Naive thymus-derived CD4-positive, alpha-beta T cell (primary cell): ENCODE results near the gene KCNMB2. TPM values are rescaled to one million over a fixed set of nuclear protein-coding genes. Genes with fewer than 3 reads are reported as not detected.

Experiments
- ATAC-seq: fragments of 150-1000 bp; cut with Tn5 transposase; 2 replicates; pipeline ENCODE4 v1.10.0; 2021; ENCODE audit warnings: mild to moderate bottlenecking, moderate library complexity
- CTCF ChIA-PET: fragments of 350-600 bp; sonication (Branson Sonifier 250); formaldehyde crosslinking; loops from one replicate; lab custom pipeline; 2021; ENCODE audit warnings: antibody characterized with exemption; lab: Charles Lee
- POLR2A ChIA-PET: fragments of 350-600 bp; sonication (Branson Sonifier 250); formaldehyde crosslinking; loops from one replicate; lab custom pipeline; 2021; ENCODE audit warnings: antibody characterized with exemption, inconsistent platforms; lab: Charles Lee
- DNase-seq, 9 donors: peaks; one replicate each; pipeline versions ENCODE4 v3.0.0 to v3.0.0-alpha.2; 2020 to 2022; ENCODE audit warnings: mixed read lengths in 1 of 9
- H3K27ac ChIP-seq: one replicate; pipeline ENCODE4 v1.7.0; 2013; ENCODE audit warnings: mild to moderate bottlenecking, low read depth, low read length, moderate library complexity
- H3K27me3 ChIP-seq, 2 donors: one replicate each; pipeline ENCODE4 v1.7.0; 2013; ENCODE audit warnings: low read length in 2 of 2, mild to moderate bottlenecking in 2 of 2, moderate library complexity in 2 of 2; ENCODE audit not compliant: control insufficient read depth in 2 of 2, insufficient read depth in 2 of 2
- H3K36me3 ChIP-seq, 3 experiments: 1 replicate in 2 of 3; 2 replicates in 1 of 3; pipeline ENCODE4 v1.7.0; 2013; ENCODE audit warnings: low read length in 3 of 3, mild to moderate bottlenecking in 3 of 3, moderate library complexity in 1 of 3; ENCODE audit not compliant: insufficient read depth in 3 of 3, control insufficient read depth in 2 of 3
- H3K4me1 ChIP-seq, 2 donors: one replicate each; pipeline ENCODE4 v1.7.0; 2013; ENCODE audit warnings: low read length in 2 of 2, mild to moderate bottlenecking in 2 of 2, moderate library complexity in 1 of 2; ENCODE audit not compliant: control insufficient read depth in 2 of 2, insufficient read depth in 2 of 2
- H3K4me3 ChIP-seq: 2 replicates; pipeline ENCODE4 v1.7.0; 2013; ENCODE audit warnings: mild to moderate bottlenecking, low read length
- H3K9me3 ChIP-seq, 3 experiments: 1 replicate in 2 of 3; 2 replicates in 1 of 3; pipeline ENCODE4 v1.7.0; 2013; ENCODE audit warnings: low read length in 3 of 3; ENCODE audit not compliant: control insufficient read depth in 2 of 3
- H3K27ac Mint-ChIP-seq, 9 donors: one replicate each; pipeline ENCODE4 v1.8.0; 2020 to 2022; ENCODE audit warnings: mixed read lengths in 9 of 9, mild to moderate bottlenecking in 8 of 9, moderate library complexity in 5 of 9, inconsistent platforms in 2 of 9
- H3K27me3 Mint-ChIP-seq, 5 donors: one replicate each; pipeline ENCODE4 v1.8.0; 2021 to 2022; ENCODE audit warnings: mixed read lengths in 5 of 5, mild to moderate bottlenecking in 1 of 5
- H3K36me3 Mint-ChIP-seq, 5 donors: one replicate each; pipeline ENCODE4 v1.8.0; 2020 to 2022; ENCODE audit warnings: mixed read lengths in 5 of 5, mild to moderate bottlenecking in 3 of 5, inconsistent platforms in 1 of 5
- H3K4me1 Mint-ChIP-seq, 7 donors: one replicate each; pipeline ENCODE4 v1.8.0; 2020 to 2022; ENCODE audit warnings: mixed read lengths in 7 of 7, mild to moderate bottlenecking in 3 of 7, inconsistent platforms in 1 of 7
- H3K4me3 Mint-ChIP-seq, 10 donors: one replicate each; pipeline ENCODE4 v1.8.0; 2020 to 2022; ENCODE audit warnings: mild to moderate bottlenecking in 10 of 10, mixed read lengths in 10 of 10, moderate library complexity in 6 of 10, inconsistent platforms in 2 of 10
- H3K9me3 Mint-ChIP-seq, 11 donors: one replicate each; pipeline ENCODE4 v1.8.0; 2020 to 2022; ENCODE audit warnings: mixed read lengths in 11 of 11, mild to moderate bottlenecking in 4 of 11, inconsistent platforms in 1 of 11, moderate library complexity in 1 of 11
- intact Hi-C, 2 donors: fragments of 100-400 bp; cut with micrococcal nuclease; formaldehyde crosslinking; loops; one replicate each; pipeline ENCODE4 v1.15.1; 2023
- polyA plus RNA-seq, 2 donors: library from polyadenylated mRNA; unstranded; fragments of 300-500 nt; fragmentation: Illumina TruSeq; gene quantifications; one replicate each; pipeline ENCODE4 v1.2.3, GENCODE V29; 2021
- total RNA-seq, 6 experiments: library from RNA in 5 of 6; stranded (reverse) in 5 of 6; gene quantifications; 1 replicate in 5 of 6; 2 replicates in 1 of 6; pipeline ENCODE4 v1.2.3 and lab custom pipeline; 2021 to 2026

KCNMB2 gene
- total and polyA plus RNA-seq, 7 experiments from 2014 or later: not detected

DNA sequence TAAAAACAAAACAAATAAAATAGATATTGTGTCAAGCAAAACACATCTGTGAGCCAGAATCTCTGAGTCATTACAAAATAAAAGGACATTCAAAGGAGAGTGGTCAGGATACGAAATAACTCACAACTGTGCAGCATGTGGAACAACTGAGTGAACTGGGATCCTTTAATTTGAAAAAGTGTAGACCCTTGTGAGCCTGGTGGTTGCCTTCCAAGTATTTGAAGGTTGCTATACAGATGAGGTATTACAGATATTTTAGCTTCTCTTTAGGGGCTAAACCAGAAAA lies 26.7 kb downstream of the KCNMB2 start:
- Mint-ChIP-seq H3K4me3 (no peak overlapping the region), H3K27ac (no peak overlapping the region), H3K4me1 (no peaks in the 10 kb centered on the region), H3K36me3 (no peaks in the 10 kb centered on the region), H3K9me3 (peaks cover 0 to 2% (median 0%) of the 10 kb centered on the region in 11 donors), H3K27me3 (peaks cover 0 to 8% (median 4%) of the 10 kb centered on the region in 5 donors)
- Histone ChIP-seq H3K4me1 (no peaks in the 10 kb centered on the region), H3K9me3 (no peaks in the 10 kb centered on the region), H3K36me3 (no peaks in the 10 kb centered on the region), H3K4me3 (no peak overlapping the region), H3K27me3 (no peaks in the 10 kb centered on the region), H3K27ac (no peak overlapping the region)
- POLR2A ChIA-PET: no interaction called here
- CTCF ChIA-PET: no interaction called here
- no peak for ATAC-seq
- intact Hi-C loops: no loop called here
- no peak for DNase-seq

DNA sequence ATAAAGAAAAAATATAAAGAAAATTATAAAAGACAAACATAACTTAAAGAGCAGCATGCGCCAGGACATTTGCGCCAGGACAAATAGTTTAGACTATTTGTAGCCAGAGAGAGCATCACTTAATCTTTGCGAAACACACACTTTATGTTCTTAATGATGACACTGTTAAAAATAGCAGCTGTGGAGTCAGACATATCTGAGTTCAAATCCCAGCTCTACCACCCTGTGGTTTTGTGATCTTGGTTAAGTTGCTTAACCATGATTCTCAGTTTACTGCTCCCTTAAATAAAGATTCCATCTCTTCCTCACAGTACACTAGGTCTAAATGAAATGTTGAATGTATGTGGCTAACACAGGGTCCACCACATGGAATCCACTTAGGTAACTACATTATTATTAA lies 31.4 kb downstream of the KCNMB2 start:
- Histone ChIP-seq H3K27me3 (peaks cover 0 to 4% of the 10 kb centered on the region in 2 donors), H3K4me1 (no peaks in the 10 kb centered on the region), H3K36me3 (no peaks in the 10 kb centered on the region), H3K4me3 (no peak overlapping the region), H3K9me3 (no peaks in the 10 kb centered on the region), H3K27ac (no peak overlapping the region)
- no peak overlapping the region for H3K27ac Mint-ChIP-seq
- ATAC-seq (no peak), DNase-seq (no peak)
- H3K4me3 Mint-ChIP-seq: no peak overlapping the region
- intact Hi-C loops: no loop called here
- ChIA-PET CTCF (no interaction called here), POLR2A (no interaction called here)
- no peaks in the 10 kb centered on the region for H3K36me3 Mint-ChIP-seq
- peaks cover 0 to 13% (median 0%) of the 10 kb centered on the region in 5 donors for H3K27me3 Mint-ChIP-seq
- H3K4me1 Mint-ChIP-seq: no peaks in the 10 kb centered on the region
- H3K9me3 Mint-ChIP-seq: peaks cover 0 to 2% (median 0%) of the 10 kb centered on the region in 11 donors

DNA sequence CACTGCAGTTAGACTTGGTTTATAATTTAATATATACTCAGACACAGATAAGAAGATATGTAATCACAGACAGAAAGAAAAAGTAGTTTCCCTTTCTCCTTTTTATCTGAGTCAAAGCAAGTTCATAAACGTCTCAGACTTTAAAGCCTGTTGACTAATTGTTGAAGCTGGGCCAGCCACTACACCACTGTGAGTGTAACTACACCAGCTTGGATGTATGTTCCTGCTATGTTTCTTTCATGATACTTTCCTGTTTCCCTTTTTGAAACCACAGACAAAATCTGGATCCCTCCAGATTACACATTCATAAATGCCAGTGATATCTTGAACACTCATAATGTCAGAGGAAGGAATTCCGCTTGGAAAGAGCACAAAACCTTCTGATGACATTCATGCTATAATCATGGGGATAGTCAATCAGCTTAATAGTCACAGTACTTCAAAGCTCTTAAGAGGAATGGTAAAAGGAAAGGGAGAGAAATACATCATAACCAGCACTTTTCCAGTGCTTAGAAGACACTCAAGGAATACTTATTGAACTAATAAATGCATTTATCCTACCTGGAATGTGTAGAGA lies 32.0 kb downstream of the KCNMB2 start:
- Histone ChIP-seq H3K9me3 (no peaks in the 10 kb centered on the region), H3K36me3 (no peaks in the 10 kb centered on the region), H3K27me3 (peaks cover 0 to 4% of the 10 kb centered on the region in 2 donors), H3K27ac (no peak overlapping the region), H3K4me1 (no peaks in the 10 kb centered on the region), H3K4me3 (no peak overlapping the region)
- Mint-ChIP-seq H3K9me3 (peaks cover 0 to 2% (median 0%) of the 10 kb centered on the region in 11 donors), H3K36me3 (no peaks in the 10 kb centered on the region), H3K27me3 (peaks cover 0 to 13% (median 0%) of the 10 kb centered on the region in 5 donors), H3K4me1 (no peaks in the 10 kb centered on the region), H3K27ac (no peak overlapping the region), H3K4me3 (no peak overlapping the region)
- ChIA-PET POLR2A (no interaction called here), CTCF (no interaction called here)
- no peak for ATAC-seq
- intact Hi-C loops: no loop called here
- no peak for DNase-seq

DNA sequence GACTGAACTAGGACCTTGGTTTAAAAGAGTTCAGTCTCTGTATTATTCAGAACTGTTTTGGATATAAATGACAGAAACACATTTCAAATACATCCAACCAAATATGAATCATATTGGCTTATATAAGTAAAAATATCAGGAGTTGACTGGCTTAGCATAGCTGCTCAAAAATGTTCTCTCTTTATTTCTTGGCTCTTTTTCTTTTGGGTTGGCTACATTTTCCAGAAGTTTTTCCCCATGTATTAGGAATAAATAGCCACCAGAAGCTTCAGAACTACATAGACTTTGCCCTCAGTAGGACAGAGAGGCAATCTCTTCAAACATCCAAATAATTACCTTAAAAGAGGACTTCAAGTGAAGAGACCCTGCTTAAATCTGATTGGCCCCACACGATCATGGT lies 32.7 kb downstream of the KCNMB2 start:
- H3K36me3 Mint-ChIP-seq: no peaks in the 10 kb centered on the region
- no peaks in the 10 kb centered on the region for H3K4me1 Mint-ChIP-seq
- H3K4me3 Mint-ChIP-seq: no peak overlapping the region
- Histone ChIP-seq H3K36me3 (no peaks in the 10 kb centered on the region), H3K9me3 (no peaks in the 10 kb centered on the region), H3K27ac (no peak overlapping the region), H3K4me3 (no peak overlapping the region), H3K27me3 (peaks cover 0 to 4% of the 10 kb centered on the region in 2 donors), H3K4me1 (no peaks in the 10 kb centered on the region)
- ChIA-PET POLR2A (no interaction called here), CTCF (no interaction called here)
- H3K27me3 Mint-ChIP-seq: peaks cover 0 to 10% (median 4%) of the 10 kb centered on the region in 5 donors
- ATAC-seq: no peak
- H3K9me3 Mint-ChIP-seq: peaks cover 0 to 2% (median 0%) of the 10 kb centered on the region in 11 donors
- intact Hi-C loops: no loop called here
- no peak overlapping the region for H3K27ac Mint-ChIP-seq
- no peak for DNase-seq

DNA sequence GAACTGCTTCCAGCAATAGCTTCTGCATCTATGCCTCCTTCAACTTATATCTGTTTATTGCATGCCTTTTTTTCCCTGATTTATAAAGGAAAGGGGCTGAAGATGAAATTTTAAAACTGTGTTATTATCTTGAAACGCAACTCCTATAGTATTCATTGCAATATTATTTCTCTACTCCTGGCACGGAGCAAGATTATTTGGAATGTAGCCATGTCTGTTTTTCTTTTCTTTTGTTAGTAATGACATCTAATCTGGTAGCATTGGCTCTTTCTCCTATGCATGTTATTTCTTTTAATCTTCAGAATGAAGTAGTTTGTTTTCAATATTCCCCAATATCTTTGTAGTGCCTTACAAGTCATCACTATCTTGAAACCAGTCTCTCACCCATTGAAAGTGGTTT lies 33.6 kb downstream of the KCNMB2 start:
- Histone ChIP-seq H3K27me3 (peaks cover 0 to 4% of the 10 kb centered on the region in 2 donors), H3K4me3 (no peak overlapping the region), H3K36me3 (no peaks in the 10 kb centered on the region), H3K4me1 (no peaks in the 10 kb centered on the region), H3K9me3 (no peaks in the 10 kb centered on the region), H3K27ac (no peak overlapping the region)
- ATAC-seq (no peak), DNase-seq (no peak)
- Mint-ChIP-seq H3K4me1 (no peaks in the 10 kb centered on the region), H3K27ac (no peak overlapping the region), H3K36me3 (no peaks in the 10 kb centered on the region), H3K4me3 (no peak overlapping the region), H3K27me3 (peaks cover 0 to 16% (median 9%) of the 10 kb centered on the region in 5 donors), H3K9me3 (peaks cover 0 to 2% (median 0%) of the 10 kb centered on the region in 11 donors)
- intact Hi-C loops: no loop called here
- POLR2A ChIA-PET: no interaction called here
- CTCF ChIA-PET: no interaction called here

DNA sequence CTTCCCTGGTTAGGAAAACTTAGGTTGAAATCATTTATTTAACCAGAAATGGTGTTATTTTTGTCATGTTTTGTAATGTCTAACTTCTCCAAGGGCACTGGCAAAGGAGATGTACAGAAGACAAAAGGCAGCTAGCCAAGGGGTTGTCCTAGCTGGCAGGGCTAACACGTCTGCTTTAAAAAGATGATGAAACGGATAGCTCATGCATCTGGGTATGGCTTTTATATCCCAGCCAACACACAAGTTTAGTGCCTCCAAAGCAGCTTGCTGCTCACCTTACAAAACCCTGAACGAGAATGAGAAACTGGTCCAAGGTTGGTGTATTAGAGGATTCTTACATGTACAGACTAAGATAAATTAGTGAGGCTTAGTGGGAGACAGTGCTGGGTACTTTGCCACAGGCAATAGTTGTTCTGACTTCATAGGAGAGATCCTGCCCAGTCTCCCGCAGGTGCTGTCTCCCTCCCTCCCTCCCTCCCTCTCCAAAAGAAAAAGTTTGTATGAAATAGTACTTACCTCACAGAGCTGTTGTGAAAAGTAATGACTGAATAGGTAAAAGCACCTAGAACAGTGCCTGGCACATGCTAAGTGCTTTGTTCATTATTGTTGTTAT lies 47.8 kb downstream of the KCNMB2 start:
- H3K4me1 ChIP-seq: no peaks in the 10 kb centered on the region
- no peaks in the 10 kb centered on the region for H3K9me3 ChIP-seq
- intact Hi-C loops: no loop called here
- POLR2A ChIA-PET: no interaction called here
- Mint-ChIP-seq H3K27ac (no peak overlapping the region), H3K4me3 (no peak overlapping the region), H3K9me3 (peaks cover 0 to 18% (median 5%) of the 10 kb centered on the region in 11 donors), H3K4me1 (no peaks in the 10 kb centered on the region), H3K36me3 (no peaks in the 10 kb centered on the region), H3K27me3 (peaks cover 0 to 4% (median 0%) of the 10 kb centered on the region in 5 donors)
- CTCF ChIA-PET: no interaction called here
- H3K27me3 ChIP-seq: no peaks in the 10 kb centered on the region
- no peaks in the 10 kb centered on the region for H3K36me3 ChIP-seq
- no peak for ATAC-seq
- no peak for DNase-seq
- no peak overlapping the region for H3K4me3 ChIP-seq
- H3K27ac ChIP-seq: no peak overlapping the region

DNA sequence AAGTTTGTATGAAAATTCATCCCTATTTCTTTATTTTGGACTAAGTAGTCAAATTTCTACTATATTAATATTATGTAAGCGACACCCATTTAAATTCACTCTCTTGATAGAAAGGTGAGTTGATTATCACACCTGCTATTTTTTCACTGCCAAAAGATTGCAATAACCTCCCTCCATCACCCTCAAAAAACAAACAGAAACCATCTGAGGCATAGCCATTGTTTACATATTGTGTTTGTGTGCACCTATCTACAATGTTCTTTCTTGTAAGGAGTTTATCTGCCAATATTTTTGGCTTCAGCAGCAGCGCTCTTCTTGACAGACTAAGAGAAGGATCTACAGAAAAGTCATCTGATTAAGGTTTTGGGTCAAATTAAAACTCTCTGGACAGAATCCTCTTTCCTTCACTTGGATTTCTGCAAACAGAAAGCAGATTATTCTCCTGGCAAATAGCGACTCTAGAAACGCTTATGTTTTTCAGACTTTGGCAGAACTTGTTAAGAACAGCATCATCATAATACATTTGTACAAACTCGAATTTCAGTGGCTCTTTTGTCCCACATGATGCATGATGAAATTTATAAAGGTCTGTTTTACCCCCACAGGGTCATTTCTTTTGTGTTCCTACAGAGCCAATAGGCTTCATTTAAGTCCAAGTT lies 48.6 kb downstream of the KCNMB2 start:
- Histone ChIP-seq H3K27ac (no peak overlapping the region), H3K4me1 (no peaks in the 10 kb centered on the region), H3K4me3 (no peak overlapping the region), H3K36me3 (no peaks in the 10 kb centered on the region), H3K9me3 (no peaks in the 10 kb centered on the region), H3K27me3 (no peaks in the 10 kb centered on the region)
- intact Hi-C loops: no loop called here
- Mint-ChIP-seq H3K4me1 (no peaks in the 10 kb centered on the region), H3K27me3 (peaks cover 0 to 4% (median 0%) of the 10 kb centered on the region in 5 donors), H3K4me3 (no peak overlapping the region), H3K36me3 (no peaks in the 10 kb centered on the region), H3K9me3 (peaks cover 0 to 10% (median 3%) of the 10 kb centered on the region in 11 donors), H3K27ac (no peak overlapping the region)
- POLR2A ChIA-PET: no interaction called here
- ATAC-seq (no peak), DNase-seq (no peak)
- CTCF ChIA-PET: no interaction called here
